HG03135 (cell line): ENCODE data around the gene SMG6.
"Not testable (repeated sequence)": the region's sequence is repeated elsewhere in the genome, so short reads cannot be mapped to it uniquely, and the experiment has no call there.

ENCODE experiments used
- ATAC-seq: cut with Tn5 transposase; IDR thresholded peaks from one replicate; pipeline ENCODE4 v1.9.1; 2021; ENCODE audit warnings: mild to moderate bottlenecking, moderate library complexity; ENCODE audit not compliant: unreplicated experiment

The SMG6 gene

DNA sequence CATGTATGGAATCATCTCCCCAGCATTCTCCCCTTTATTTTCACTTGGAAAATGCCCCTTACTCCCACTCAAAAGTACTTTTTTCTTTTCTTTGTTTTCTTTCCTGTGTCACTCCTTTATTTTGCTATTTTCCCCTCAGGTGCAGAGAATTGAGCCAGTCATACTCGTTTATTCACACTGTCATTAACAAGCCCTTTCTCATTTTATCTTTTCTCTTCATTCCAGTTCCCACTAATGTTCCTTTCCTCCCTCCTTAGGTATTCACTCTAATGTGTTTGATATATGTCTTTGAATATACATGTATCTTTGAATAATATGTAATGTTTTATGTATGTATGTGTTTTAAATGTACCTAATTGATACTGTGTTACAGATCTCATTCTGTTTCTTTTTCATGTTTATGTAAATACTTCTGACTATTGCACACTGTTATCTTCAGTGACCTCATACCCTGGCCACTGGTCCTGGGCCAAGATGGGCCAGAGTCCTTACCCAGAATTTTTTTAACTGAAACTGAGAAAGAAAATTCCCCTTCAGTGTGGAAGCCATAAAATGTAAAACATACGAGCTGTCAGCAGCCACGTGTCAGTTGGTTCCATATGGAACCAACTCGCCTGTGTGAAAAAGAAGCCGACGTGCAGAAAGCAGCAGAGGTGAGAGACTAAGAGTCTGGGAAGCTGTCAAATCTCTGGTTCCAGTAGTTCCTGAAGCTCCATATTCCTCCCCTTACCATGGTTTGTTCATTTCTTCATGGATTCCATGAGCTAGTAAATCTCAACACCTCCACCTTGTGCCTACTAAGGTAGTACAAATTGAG is 6.0 kb upstream of the SMG6 start:
- no peak for ATAC-seq

DNA sequence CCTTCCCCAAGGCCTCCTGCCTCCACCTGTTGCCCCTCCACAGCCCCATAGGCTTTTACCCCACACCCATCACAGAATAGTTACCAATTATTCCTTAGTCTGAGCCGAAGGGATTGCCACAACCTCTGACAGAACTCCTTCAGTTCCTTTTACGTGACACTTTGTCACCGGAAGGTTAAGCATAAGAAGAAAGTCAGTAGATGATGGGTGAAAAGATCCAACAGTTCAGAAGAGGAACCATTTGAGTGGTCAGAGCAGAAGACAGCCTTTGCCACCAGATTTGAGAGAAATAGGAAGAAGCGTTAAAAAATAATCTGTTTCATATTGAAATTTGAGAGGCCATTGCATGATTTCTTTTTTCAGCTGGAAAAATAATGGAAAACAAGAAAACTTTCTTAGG is 1.3 kb upstream of the SMG6 start:
- ATAC-seq, result no peak

DNA sequence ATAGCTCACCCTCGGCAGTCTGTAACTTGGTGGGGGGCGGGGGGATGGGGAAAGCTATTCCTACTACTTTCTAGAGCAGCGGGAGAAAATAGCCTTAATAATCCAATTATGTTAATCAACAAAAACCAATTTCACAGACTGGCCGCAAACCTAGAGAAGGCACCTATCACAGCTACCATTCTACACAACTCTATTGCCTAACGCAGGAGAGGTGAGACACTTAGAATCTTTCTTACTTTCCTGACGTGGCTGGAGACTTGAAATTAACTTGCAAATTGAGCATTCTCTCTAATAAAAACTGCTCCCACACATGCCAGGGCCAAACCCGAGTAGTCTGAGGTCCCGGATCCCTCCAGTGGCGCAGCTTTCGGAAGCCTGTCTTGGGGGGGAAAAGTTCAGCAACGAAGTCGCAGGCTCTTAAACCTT is 794 bp downstream of the SMG6 start:
- ATAC-seq, result peak; percentile 6

DNA sequence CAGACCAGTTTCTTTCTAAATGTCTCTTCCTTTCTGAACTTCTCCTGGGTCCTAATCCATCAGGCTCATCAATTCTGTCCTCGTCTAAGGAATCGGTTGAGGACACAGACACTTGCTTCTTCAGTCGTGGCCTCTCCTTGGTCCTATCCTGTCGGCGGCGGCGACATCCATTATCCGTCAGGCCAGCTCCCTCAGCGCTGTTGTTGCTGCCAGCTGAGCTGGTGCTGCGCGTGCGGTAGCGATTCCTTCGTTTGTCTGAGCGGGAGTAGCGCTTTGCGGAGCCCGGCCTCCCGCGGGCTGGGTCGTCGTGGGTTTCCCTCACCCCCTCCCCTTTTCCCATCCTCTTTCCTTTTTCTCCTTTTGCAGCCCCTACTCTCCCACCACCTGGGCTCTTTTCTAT is 3.8 kb downstream of the SMG6 start:
- ATAC-seq, result no peak

DNA sequence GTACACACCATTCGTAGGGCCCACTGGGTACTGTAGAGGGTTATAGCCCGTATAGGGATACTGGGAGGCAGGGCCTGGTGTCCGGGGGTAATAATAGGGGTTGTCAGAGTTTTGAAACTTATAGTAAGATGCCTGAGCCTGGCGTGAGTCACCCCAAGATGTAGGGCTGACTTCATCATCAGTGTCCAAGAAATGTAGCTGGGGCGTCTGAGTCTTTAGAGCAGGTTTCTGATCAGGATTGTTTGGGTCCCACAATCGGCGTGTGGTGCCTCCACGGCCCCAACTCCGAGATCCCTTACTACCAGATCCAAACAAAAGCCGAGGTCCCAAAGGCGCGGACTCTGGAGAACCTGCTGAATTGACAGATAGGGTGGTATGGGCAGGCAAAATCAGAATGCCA is 4.4 kb downstream of the SMG6 start:
- no peak for ATAC-seq

DNA sequence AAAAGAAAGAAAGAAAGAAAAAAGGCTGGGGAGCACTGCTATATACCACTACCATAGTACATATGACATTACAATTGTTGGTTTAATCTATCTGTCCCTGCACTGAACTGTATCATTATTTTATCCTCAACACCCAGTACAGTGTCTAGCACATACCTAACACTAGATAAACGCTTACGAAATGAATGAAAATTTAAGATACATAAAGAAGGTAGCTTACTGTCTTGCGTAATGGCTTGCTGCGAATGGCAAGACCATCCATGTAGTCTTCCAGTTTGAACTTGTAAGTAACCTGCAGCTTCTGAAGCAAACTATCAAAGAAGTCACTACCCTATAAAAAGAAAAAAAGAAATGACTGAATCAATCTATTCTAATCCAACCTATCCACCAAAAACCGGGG is 6.6 kb downstream of the SMG6 start:
- no peak for ATAC-seq

GRCh38 chr17:2295575-2295974 is 8.0 kb downstream of the SMG6 start:
- ATAC-seq, result no peak

GRCh38 chr17:2292100-2292499 is 11.5 kb downstream of the SMG6 start:
- ATAC-seq, result no peak

GRCh38 chr17:2289878-2290478 is 13.6 kb downstream of the SMG6 start:
- no peak for ATAC-seq

GRCh38 chr17:2283302-2283701 is 20.3 kb downstream of the SMG6 start:
- no peak for ATAC-seq

- ATAC-seq, result no peak
Measured at GRCh38 chr17:2282297-2282873, 21.2 kb downstream of the SMG6 start.

DNA sequence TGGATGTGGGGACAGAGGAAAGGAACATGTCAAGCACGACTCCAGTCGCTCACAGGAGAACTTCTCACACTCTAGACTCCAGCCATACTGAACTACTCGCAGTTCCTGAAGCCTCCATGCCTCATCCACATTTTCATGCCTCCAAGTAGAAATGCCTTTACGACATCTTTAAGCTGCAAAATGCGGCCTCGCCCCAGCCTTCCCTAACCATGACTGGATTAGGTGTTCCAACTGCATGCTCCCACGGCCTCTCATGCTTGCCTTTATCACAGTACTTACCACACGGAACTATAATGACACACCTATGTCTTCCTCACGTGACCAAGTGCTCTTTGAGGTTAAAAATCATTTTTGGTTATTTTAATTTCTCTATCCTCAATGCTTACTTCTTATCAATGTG is 23.9 kb downstream of the SMG6 start:
- no peak for ATAC-seq

GRCh38 chr17:2277429-2278170 is 26.0 kb downstream of the SMG6 start:
- ATAC-seq, result no peak

- no peak for ATAC-seq
Measured at GRCh38 chr17:2275722-2276121, 27.9 kb downstream of the SMG6 start.

DNA sequence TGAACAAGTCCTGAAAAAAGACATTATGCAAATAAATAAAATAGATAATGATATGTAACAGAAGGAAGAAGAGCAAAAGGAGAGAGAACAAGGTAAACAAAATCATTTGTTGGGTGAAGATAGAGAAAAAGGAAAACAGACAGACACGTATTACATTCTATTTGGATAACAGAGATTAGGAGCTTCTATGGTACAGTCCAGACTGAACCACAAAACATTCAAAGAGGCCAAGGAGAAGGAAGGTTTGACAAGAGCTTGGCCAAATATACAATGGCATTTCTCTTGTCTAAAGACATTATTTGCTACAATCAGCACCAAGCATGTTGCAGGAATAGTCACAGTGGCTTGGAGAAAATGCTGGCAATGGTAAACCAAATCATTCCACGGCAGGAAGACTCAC is 29.2 kb downstream of the SMG6 start:
- ATAC-seq, result no peak

GRCh38 chr17:2271985-2272702 is 31.4 kb downstream of the SMG6 start:
- ATAC-seq, result no peak

GRCh38 chr17:2267354-2267753 is 36.2 kb downstream of the SMG6 start:
- ATAC-seq, result no peak

- ATAC-seq, result peak; percentile 28
Measured at GRCh38 chr17:2266865-2267228, 36.7 kb downstream of the SMG6 start.

GRCh38 chr17:2266045-2266864 is 37.3 kb downstream of the SMG6 start:
- ATAC-seq, result peak; percentile 76

DNA sequence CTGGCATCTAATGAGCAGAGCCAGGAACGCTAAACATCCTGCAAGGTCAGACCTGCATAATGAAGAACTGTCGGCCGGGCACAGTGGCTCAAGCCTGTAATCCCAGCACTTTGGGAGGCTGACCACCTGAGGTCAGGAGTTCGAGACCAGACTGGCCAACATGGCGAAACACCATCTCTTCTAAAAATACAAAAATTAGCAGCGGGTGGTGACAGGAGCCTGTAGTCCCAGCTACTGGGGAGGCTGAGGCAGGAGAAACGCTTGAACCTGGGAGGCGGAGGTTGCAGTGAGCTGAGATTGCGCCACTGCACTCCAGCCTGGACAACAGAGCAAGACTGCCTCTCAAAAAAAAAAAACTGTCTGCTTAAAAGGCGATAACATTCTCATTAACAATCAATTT is 38.4 kb downstream of the SMG6 start:
- not testable (repeated sequence) for ATAC-seq
